T-helper 1 cell treated with Interleukin-12 subunit alpha and Interleukin-12 subunit beta and Interleukin-4 antibody, amounts not matched to agents 30 ng/mL and 1 ng/mL, for 36 hours (primary cell): ENCODE measurements around the gene FBN1. TPM values are rescaled to one million over a fixed set of nuclear protein-coding genes. Genes with fewer than 3 reads are reported as not detected.

ENCODE experiments used
- intact Hi-C: fragments of 100-400 bp; cut with micrococcal nuclease; formaldehyde crosslinking; loops from one replicate; pipeline ENCODE4 v1.15.1; 2024
- total RNA-seq: library from RNA; stranded (reverse); gene quantifications from 2 replicates; pipeline ENCODE4 v1.2.3, GENCODE V29; 2022

FBN1 gene
- total RNA-seq, 1 donor from 2014 or later, result 1.1 TPM

DNA sequence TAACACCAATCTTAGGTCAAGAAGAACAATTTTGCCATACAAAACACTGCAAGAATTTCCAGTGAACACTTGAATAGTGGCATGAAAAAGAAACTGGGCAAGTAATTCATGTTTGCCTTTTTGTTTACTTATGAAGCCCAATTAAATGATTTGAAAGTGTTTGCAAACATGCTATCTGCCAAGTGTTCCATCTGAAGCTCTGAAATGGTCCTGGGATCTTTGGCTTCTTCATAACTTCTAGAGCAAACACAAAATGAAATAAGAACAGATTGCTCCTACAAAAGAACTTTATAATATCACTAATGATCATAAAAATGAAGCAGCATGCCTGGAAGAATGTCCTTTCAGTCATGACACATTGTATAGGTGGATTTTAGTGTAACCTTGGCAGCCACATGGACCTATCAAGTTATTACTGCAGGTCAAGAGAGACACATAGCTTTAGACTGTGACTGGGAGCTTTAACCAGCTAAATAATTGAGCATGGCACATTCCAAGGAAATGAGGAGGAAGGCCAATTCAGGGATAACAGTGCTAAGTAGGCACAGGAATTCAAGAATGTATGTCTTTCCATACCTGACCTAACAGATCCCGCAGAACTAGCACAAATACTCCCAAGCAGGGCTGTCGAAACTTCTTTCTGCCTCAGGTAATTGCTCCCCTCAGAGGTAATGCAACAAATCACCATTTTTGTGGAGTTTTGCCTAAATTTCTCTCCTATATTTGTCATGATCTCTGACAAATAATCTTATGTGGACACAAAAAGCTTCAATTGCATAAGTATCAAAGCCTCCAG, 169.7 kb downstream of the FBN1 start:
- intact Hi-C loops, result no loop called here

- intact Hi-C loops, result no loop called here
Observed at GRCh38 chr15:48473667-48474066, 171.8 kb downstream of the FBN1 start.

DNA sequence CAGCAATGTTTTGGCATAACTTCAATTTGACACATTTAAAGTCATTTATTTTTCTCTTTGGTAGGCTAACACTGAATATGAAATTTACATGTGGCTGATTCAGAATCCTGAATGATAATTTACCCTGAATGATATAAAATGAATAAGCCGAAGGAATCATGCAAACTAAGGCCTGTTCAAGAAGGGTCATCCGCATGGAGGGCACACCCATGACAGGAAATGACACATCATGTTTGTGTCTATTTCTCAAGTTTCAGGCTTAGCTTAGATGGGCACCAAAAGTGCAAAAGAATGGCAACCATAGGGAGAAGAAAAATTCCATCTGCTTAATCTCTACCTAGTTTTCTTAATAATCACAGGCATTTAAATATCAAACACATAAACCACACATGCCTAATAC, 172.8 kb downstream of the FBN1 start:
- intact Hi-C loops, result no loop called here

DNA sequence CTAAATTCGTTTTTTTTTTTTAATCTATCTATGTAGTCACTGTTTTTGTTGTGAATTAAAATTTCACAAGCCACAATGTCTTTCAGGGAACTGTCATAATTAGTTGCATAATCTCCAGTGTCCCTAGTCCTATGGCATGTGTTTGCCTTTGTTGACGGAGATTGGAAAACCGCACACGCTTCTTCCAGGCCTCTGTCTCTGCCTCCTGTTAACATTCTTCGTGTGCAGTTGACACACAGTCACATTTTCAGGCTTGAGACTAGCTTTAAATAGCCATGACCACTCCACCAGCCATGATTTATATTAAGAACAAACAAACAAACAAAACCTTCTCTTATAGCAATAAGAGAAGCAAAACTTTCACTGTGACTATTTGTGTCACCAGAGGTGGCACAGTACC, 174.4 kb downstream of the FBN1 start:
- intact Hi-C loops, result no loop called here

GRCh38 chr15:48470096-48470495, 175.4 kb downstream of the FBN1 start:
- intact Hi-C loops, result no loop called here

GRCh38 chr15:48469681-48470080, 175.8 kb downstream of the FBN1 start:
- intact Hi-C loops, result no loop called here

DNA sequence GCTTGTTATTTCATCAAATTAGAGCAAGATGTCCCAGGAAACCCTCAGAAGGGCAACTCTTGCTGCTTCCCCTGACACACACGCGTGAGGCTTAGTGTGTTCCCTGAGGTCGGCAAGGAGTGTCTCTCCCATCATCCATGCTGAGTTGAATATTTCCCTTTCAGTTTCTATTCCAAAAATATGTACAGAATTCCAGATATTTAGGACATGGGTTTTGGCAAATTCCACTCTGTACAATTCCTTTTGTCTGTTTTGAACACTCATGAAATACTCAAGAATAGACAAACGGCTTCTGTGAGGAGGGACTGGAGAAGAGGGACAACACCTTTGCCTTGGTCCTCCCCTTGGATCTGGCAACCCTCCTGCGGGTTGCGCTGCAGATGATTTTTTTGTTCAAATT, 176.2 kb downstream of the FBN1 start:
- intact Hi-C loops, result no loop called here

DNA sequence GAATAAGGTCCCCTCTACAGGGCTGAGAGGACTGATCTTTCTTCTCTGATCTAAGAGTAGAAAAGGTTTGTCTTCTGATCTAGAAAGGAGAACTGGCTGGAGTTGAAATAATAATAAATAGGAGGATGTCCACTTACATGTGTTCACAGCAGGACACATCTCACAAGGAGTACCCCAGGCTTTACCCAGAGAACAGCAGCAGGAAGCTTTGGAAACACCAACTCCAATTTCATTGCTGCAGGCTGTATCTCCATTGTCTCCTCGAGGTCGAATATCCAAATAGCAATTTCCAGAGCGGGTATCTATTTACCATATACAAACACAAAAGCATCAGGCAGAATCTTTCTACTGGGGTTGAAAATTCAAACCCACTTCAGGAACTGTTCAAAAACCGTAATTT, 177.7 kb downstream of the FBN1 start:
- intact Hi-C loops, result no loop called here

DNA sequence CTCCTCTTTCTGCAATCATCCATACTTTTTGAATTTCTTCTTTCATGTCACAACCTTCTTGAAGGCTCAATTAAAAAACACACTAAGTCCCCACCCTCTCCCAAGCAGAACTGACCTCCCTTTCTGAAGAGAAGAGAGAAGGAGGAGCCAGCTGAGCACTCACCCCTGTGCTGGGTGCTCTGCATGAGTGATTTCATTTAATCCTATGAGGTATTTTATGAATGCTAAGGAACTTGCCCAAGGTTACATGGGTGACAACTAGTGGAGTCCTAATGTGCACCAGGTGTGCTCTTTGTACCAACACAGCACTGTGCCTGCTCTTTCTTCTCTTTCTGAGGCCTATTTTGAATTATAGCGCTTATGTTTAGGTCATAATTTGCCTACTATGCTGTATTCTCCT, 178.7 kb downstream of the FBN1 start:
- intact Hi-C loops, result no loop called here

DNA sequence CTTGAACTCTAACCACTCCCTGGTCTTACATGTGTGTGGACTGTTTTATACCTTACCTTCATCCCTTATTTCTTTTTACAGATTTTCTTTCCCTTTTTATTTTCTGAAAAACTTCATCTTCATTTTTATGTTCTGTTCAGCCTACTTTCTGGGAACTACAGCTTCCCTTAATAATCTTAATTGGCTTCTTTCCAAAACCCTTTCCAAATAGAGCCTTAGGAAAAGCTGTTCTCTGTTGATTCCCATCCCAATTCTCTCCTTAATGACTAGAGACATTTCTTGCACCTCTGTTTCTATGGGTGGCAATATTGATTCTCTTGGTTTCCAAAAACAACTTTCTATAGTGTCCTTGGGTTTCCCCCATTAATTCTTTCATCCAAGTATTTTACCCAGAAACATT, 179.4 kb downstream of the FBN1 start:
- intact Hi-C loops, result no loop called here

DNA sequence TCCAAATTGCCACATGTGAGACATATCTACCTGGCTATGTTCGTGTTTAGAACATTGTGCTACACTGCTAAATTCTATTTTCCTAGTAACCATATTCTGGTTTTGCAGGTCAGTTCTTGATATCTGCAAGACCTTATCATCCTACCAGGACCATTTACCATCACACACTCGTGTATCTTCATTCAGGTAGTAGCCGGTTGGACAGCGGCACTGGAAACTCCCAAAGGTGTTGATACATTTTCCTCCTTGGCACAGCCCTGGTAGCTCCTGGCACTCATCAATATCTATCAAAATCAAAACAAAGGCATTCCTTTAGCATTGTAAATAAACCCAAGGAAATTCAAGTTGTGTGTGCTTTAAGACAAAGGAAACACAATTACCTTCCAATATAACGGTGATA, 180.1 kb downstream of the FBN1 start:
- intact Hi-C loops, result no loop called here

- intact Hi-C loops, result no loop called here
Observed at GRCh38 chr15:48463366-48463880, 182.1 kb downstream of the FBN1 start.

GRCh38 chr15:48462688-48463087, 182.8 kb downstream of the FBN1 start:
- intact Hi-C loops, result no loop called here

- intact Hi-C loops, result no loop called here
Observed at GRCh38 chr15:48459571-48460442, 185.7 kb downstream of the FBN1 start.

- intact Hi-C loops, result no loop called here
Observed at GRCh38 chr15:48458876-48459275, 186.6 kb downstream of the FBN1 start.

GRCh38 chr15:48456134-48456533, 189.4 kb downstream of the FBN1 start:
- intact Hi-C loops, result no loop called here

GRCh38 chr15:48451736-48452135, 193.8 kb downstream of the FBN1 start:
- intact Hi-C loops, result no loop called here

DNA sequence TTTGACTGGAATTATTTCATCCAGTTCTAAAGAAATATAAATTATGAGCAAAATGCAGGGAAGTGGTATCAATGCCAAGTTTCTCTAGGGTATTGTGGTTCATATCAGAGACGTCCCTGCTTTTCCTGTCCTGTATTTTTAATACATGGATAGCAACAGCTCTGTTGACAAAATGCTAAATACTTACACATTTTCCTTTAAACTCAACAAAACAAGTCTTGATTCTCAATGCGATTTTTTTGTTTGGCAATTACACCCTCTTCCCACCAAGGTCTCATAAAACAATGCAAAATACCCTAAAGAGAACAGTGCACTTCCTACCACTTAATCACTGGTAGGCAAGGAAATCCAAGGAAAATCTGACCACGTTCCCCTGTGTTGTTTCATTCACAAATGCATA, 194.3 kb downstream of the FBN1 start:
- intact Hi-C loops, result no loop called here

GRCh38 chr15:48449734-48450133, 195.8 kb downstream of the FBN1 start:
- intact Hi-C loops, result no loop called here

- intact Hi-C loops, result no loop called here
Observed at GRCh38 chr15:48447657-48448056, 197.9 kb downstream of the FBN1 start.

DNA sequence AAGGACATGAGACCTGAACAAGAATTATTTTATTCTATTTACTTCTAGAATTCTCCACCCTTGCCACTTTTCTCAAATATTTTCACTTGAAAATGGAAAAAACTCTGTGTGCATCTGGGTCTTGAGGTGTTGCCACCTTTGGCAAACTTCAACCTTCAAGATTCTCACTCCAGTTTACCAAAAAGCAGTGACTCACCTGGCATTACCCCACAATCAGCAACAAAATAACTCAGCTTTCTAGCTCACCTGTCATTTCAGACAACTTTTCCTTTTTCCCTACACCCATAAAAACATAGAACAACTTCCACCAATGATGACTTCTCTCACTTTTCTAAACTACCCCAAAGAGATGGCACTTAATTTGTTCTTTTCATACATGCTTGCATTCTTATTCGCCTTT, 198.5 kb downstream of the FBN1 start:
- intact Hi-C loops, result no loop called here

GRCh38 chr15:48442011-48442410, 203.5 kb downstream of the FBN1 start:
- intact Hi-C loops, result no loop called here
